GM23338 (cell line): Measurements from ENCODE around the gene CPNE4. TPM values are rescaled to one million over a fixed set of nuclear protein-coding genes. Genes with fewer than 3 reads are reported as not detected.

Source experiments
- ATAC-seq: fragments of 200-7000 bp; cut with Tn5 transposase; 3 replicates; pipeline ENCODE4 v1.9.1; 2020
- DNase-seq: peaks from one replicate; pipeline ENCODE4 v3.0.0-alpha.2; 2015; ENCODE audit warnings: low spot score
- H2AFZ ChIP-seq: fragments of 200-600 bp; sonication (generic); 2 replicates; pipeline ENCODE4 v1.8.0; 2016; ENCODE audit warnings: antibody characterized with exemption, mild to moderate bottlenecking, moderate library complexity
- H3F3A ChIP-seq: fragments of 200-600 bp; sonication (generic); replicated peaks from 2 replicates; pipeline ENCODE4 v1.8.0; 2017; ENCODE audit warnings: antibody characterized with exemption, mixed run types, low read depth
- H3K27ac ChIP-seq: fragments of 200-600 bp; sonication (generic); 2 replicates; pipeline ENCODE4 v1.6.1; 2016; ENCODE audit warnings: low read depth
- H3K27me3 ChIP-seq: fragments of 200-600 bp; sonication (generic); 2 replicates; pipeline ENCODE4 v1.8.0; 2016; ENCODE audit warnings: mild to moderate bottlenecking, mixed run types, moderate library complexity; ENCODE audit not compliant: insufficient read depth
- H3K36me3 ChIP-seq: fragments of 200-600 bp; sonication (generic); 2 replicates; pipeline ENCODE4 v1.8.0; 2016; ENCODE audit warnings: mild to moderate bottlenecking; ENCODE audit not compliant: insufficient read depth
- H3K4me1 ChIP-seq: fragments of 200-600 bp; sonication (generic); 2 replicates; pipeline ENCODE4 v1.8.0; 2016; ENCODE audit warnings: mild to moderate bottlenecking, moderate library complexity; ENCODE audit not compliant: insufficient read depth
- H3K4me2 ChIP-seq: fragments of 200-600 bp; sonication (generic); 2 replicates; pipeline ENCODE4 v1.7.1; 2017; ENCODE audit warnings: mixed run types
- H3K4me3 ChIP-seq: fragments of 200-600 bp; sonication (generic); 2 replicates; pipeline ENCODE4 v1.6.1; 2016; ENCODE audit warnings: mixed run types
- H3K79me2 ChIP-seq: fragments of 200-600 bp; sonication (generic); replicated peaks from 2 replicates; pipeline ENCODE4 v1.8.0; 2017; ENCODE audit warnings: mild to moderate bottlenecking; ENCODE audit not compliant: insufficient read depth
- H3K9me2 ChIP-seq: fragments of 200-600 bp; sonication (generic); 2 replicates; pipeline ENCODE4 v1.8.0; 2017; ENCODE audit not compliant: insufficient read depth
- H4K20me1 ChIP-seq: fragments of 200-600 bp; sonication (generic); replicated peaks from 2 replicates; pipeline ENCODE4 v1.8.0; 2017; ENCODE audit warnings: mild to moderate bottlenecking; ENCODE audit not compliant: insufficient read depth
- H3K27ac Mint-ChIP-seq: 2 replicates; pipeline ENCODE4 v1.8.0; 2020; ENCODE audit warnings: inconsistent platforms, mild to moderate bottlenecking, moderate library complexity, mixed read lengths
- H3K27me3 Mint-ChIP-seq: 3 replicates; pipeline ENCODE4 v1.8.0; 2022; ENCODE audit warnings: low read depth, mild to moderate bottlenecking, moderate library complexity, mixed read lengths, inconsistent platforms; ENCODE audit not compliant: insufficient read depth, poor library complexity
- H3K36me3 Mint-ChIP-seq: 3 replicates; pipeline ENCODE4 v1.8.0; 2021; ENCODE audit warnings: low read depth, mild to moderate bottlenecking, inconsistent platforms, moderate library complexity, mixed read lengths
- H3K4me1 Mint-ChIP-seq: 3 replicates; pipeline ENCODE4 v1.8.0; 2020; ENCODE audit warnings: mild to moderate bottlenecking, inconsistent platforms, mixed read lengths
- H3K4me3 Mint-ChIP-seq: 3 replicates; pipeline ENCODE4 v1.8.0; 2021; ENCODE audit warnings: moderate library complexity, mild to moderate bottlenecking, inconsistent platforms, mixed read lengths
- H3K9me3 Mint-ChIP-seq: 3 replicates; pipeline ENCODE4 v1.8.0; 2020; ENCODE audit warnings: moderate library complexity, mild to moderate bottlenecking, inconsistent platforms, mixed read lengths
- CREB1 ChIP-seq: fragments of 250-450 bp; sonication (Bioruptor Pico); IDR thresholded peaks from 2 replicates; pipeline ENCODE4 v1.5.0; 2020; ENCODE audit warnings: low read depth, mild to moderate bottlenecking, moderate library complexity
- EZH2 ChIP-seq: fragments of 200-600 bp; sonication (generic); IDR thresholded peaks from one replicate; pipeline ENCODE4 v1.8.0; 2017; ENCODE audit warnings: antibody characterized with exemption, mild to moderate bottlenecking, low read depth; ENCODE audit not compliant: unreplicated experiment
- EZH2phosphoT487 ChIP-seq: fragments of 200-600 bp; sonication (generic); IDR thresholded peaks from one replicate; pipeline ENCODE4 v1.8.1; 2018; ENCODE audit warnings: antibody characterized with exemption; ENCODE audit not compliant: unreplicated experiment
- JUNB ChIP-seq: IDR thresholded peaks from one replicate; pipeline ENCODE4 v1.6.1; 2016; ENCODE audit warnings: antibody characterized with exemption; ENCODE audit not compliant: unreplicated experiment
- NANOG ChIP-seq: IDR thresholded peaks from 2 replicates; pipeline ENCODE4 v1.6.1; 2016; ENCODE audit warnings: antibody characterized with exemption, borderline replicate concordance
- POLR2AphosphoS5 ChIP-seq: IDR thresholded peaks from 2 replicates; pipeline ENCODE4 v1.6.1; 2016; ENCODE audit warnings: antibody characterized with exemption, low read depth
- STAT1 ChIP-seq: IDR thresholded peaks from one replicate; pipeline ENCODE4 v1.6.1; 2016; ENCODE audit warnings: antibody characterized with exemption; ENCODE audit not compliant: unreplicated experiment
- ZNF114 ChIP-seq: fragments of 250-450 bp; sonication (Bioruptor Pico); IDR thresholded peaks from 2 replicates; pipeline ENCODE4 v1.5.0; 2020; ENCODE audit warnings: mild to moderate bottlenecking, moderate library complexity
- ZNF331 ChIP-seq: fragments of 250-450 bp; sonication (Bioruptor Pico); IDR thresholded peaks from 2 replicates; pipeline ENCODE4 v1.5.0; 2020; ENCODE audit warnings: low read depth, mild to moderate bottlenecking, moderate library complexity
- polyA plus RNA-seq: library from polyadenylated mRNA; unstranded; fragments of >200 nt; fragmentation: Nextera tagmentation; extraction: Ambion mirVana; gene quantifications from 2 replicates; pipeline ENCODE4 v1.2.1, GENCODE V29; 2016
- total RNA-seq: library from RNA; depleted of rRNA; stranded (reverse); fragments of >200 nt; shearing (Covaris generic); gene quantifications from 2 replicates; pipeline ENCODE4 v1.2.3, GENCODE V29; 2014
- TF ChIP-seq, protein P1 (sequence below): IDR thresholded peaks from 2 replicates; pipeline ENCODE4 v1.6.1; 2016; ENCODE audit warnings: antibody characterized with exemption
- TF ChIP-seq, protein P2 (sequence below), 2 experiments: fragments of 200-600 bp in 1 of 2; sonication (generic) in 1 of 2; conservative IDR thresholded peaks; 2 replicates each; pipeline versions ENCODE4 v1.5.1 to v1.6.1; 2016 to 2017; ENCODE audit warnings: antibody characterized with exemption in 2 of 2, low read depth in 2 of 2, mild to moderate bottlenecking in 2 of 2, moderate library complexity in 1 of 2
- TF ChIP-seq, protein P3 (sequence below): fragments of 250-450 bp; sonication (Bioruptor Pico); IDR thresholded peaks from 2 replicates; pipeline ENCODE4 v1.5.0; 2020; ENCODE audit warnings: mild to moderate bottlenecking, moderate library complexity
- TF ChIP-seq, protein P4 (sequence below): IDR thresholded peaks from one replicate; pipeline ENCODE4 v1.6.1; 2018; ENCODE audit warnings: antibody characterized with exemption; ENCODE audit not compliant: unreplicated experiment

The CPNE4 gene
- total and polyA plus RNA-seq, 2 experiments from 2014 or later: 2.0 to 6.5 TPM

DNA sequence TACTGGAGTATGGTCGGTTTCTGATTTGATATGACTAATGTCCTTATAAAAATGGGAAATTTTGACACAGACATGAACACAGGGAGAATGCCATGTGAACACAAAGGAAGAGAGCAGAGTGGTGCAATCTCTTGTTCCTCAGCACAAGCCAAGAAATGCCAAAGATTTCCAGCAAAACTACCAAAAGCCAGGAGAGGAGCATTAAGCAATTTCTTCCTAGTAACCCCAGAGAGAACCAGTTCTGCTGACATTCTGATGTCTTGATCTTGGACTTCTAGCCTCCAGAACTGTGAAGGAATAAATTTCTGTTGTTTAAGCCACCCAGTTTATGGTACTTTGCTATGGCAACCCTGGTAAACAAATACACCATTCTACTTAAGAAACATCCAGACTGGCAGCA is 304.2 kb downstream of the CPNE4 start:
- Mint-ChIP-seq H3K4me3 (no peak overlapping the region), H3K27ac (no peak overlapping the region)

More for the DNA sequence above, 304.2 kb downstream of the CPNE4 start:
- H3K4me3 ChIP-seq: no peak overlapping the region
- no peaks in the 10 kb centered on the region for H4K20me1 ChIP-seq
- no peak overlapping the region for H3K27ac ChIP-seq
- no peaks in the 10 kb centered on the region; the same call in 2 of the 3 replicates for H3K4me1 Mint-ChIP-seq
- no peak for ATAC-seq
- no peaks in the 10 kb centered on the region for H3K36me3 Mint-ChIP-seq
- TF ChIP-seq, protein P1, sequence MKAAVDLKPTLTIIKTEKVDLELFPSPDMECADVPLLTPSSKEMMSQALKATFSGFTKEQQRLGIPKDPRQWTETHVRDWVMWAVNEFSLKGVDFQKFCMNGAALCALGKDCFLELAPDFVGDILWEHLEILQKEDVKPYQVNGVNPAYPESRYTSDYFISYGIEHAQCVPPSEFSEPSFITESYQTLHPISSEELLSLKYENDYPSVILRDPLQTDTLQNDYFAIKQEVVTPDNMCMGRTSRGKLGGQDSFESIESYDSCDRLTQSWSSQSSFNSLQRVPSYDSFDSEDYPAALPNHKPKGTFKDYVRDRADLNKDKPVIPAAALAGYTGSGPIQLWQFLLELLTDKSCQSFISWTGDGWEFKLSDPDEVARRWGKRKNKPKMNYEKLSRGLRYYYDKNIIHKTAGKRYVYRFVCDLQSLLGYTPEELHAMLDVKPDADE: no peak
- no peak for TF ChIP-seq STAT1
- TF ChIP-seq, protein P2, sequence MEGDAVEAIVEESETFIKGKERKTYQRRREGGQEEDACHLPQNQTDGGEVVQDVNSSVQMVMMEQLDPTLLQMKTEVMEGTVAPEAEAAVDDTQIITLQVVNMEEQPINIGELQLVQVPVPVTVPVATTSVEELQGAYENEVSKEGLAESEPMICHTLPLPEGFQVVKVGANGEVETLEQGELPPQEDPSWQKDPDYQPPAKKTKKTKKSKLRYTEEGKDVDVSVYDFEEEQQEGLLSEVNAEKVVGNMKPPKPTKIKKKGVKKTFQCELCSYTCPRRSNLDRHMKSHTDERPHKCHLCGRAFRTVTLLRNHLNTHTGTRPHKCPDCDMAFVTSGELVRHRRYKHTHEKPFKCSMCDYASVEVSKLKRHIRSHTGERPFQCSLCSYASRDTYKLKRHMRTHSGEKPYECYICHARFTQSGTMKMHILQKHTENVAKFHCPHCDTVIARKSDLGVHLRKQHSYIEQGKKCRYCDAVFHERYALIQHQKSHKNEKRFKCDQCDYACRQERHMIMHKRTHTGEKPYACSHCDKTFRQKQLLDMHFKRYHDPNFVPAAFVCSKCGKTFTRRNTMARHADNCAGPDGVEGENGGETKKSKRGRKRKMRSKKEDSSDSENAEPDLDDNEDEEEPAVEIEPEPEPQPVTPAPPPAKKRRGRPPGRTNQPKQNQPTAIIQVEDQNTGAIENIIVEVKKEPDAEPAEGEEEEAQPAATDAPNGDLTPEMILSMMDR (conservative IDR thresholded peaks at IDR 0.05; ENCODE audit: low read depth in 2 of 2): no peak
- no peak for TF ChIP-seq EZH2phosphoT487
- TF ChIP-seq ZNF331 (CRISPR knock-in tag): no peak
- no peak for TF ChIP-seq NANOG
- TF ChIP-seq, protein P3, sequence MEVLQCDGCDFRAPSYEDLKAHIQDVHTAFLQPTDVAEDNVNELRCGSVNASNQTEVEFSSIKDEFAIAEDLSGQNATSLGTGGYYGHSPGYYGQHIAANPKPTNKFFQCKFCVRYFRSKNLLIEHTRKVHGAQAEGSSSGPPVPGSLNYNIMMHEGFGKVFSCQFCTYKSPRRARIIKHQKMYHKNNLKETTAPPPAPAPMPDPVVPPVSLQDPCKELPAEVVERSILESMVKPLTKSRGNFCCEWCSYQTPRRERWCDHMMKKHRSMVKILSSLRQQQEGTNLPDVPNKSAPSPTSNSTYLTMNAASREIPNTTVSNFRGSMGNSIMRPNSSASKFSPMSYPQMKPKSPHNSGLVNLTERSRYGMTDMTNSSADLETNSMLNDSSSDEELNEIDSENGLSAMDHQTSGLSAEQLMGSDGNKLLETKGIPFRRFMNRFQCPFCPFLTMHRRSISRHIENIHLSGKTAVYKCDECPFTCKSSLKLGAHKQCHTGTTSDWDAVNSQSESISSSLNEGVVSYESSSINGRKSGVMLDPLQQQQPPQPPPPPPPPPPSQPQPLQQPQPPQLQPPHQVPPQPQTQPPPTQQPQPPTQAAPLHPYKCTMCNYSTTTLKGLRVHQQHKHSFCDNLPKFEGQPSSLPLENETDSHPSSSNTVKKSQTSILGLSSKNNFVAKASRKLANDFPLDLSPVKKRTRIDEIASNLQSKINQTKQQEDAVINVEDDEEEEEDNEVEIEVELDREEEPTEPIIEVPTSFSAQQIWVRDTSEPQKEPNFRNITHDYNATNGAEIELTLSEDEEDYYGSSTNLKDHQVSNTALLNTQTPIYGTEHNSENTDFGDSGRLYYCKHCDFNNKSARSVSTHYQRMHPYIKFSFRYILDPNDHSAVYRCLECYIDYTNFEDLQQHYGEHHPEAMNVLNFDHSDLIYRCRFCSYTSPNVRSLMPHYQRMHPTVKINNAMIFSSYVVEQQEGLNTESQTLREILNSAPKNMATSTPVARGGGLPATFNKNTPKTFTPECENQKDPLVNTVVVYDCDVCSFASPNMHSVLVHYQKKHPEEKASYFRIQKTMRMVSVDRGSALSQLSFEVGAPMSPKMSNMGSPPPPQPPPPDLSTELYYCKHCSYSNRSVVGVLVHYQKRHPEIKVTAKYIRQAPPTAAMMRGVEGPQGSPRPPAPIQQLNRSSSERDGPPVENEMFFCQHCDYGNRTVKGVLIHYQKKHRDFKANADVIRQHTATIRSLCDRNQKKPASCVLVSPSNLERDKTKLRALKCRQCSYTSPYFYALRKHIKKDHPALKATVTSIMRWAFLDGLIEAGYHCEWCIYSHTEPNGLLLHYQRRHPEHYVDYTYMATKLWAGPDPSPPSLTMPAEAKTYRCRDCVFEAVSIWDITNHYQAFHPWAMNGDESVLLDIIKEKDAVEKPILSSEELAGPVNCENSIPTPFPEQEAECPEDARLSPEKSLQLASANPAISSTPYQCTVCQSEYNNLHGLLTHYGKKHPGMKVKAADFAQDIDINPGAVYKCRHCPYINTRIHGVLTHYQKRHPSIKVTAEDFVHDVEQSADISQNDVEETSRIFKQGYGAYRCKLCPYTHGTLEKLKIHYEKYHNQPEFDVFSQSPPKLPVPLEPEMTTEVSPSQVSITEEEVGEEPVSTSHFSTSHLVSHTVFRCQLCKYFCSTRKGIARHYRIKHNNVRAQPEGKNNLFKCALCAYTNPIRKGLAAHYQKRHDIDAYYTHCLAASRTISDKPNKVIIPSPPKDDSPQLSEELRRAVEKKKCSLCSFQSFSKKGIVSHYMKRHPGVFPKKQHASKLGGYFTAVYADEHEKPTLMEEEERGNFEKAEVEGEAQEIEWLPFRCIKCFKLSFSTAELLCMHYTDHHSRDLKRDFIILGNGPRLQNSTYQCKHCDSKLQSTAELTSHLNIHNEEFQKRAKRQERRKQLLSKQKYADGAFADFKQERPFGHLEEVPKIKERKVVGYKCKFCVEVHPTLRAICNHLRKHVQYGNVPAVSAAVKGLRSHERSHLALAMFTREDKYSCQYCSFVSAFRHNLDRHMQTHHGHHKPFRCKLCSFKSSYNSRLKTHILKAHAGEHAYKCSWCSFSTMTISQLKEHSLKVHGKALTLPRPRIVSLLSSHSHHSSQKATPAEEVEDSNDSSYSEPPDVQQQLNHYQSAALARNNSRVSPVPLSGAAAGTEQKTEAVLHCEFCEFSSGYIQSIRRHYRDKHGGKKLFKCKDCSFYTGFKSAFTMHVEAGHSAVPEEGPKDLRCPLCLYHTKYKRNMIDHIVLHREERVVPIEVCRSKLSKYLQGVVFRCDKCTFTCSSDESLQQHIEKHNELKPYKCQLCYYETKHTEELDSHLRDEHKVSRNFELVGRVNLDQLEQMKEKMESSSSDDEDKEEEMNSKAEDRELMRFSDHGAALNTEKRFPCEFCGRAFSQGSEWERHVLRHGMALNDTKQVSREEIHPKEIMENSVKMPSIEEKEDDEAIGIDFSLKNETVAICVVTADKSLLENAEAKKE (CRISPR knock-in tag): no peak
- TF ChIP-seq ZNF114 (CRISPR knock-in tag): no peak
- TF ChIP-seq, protein P4, sequence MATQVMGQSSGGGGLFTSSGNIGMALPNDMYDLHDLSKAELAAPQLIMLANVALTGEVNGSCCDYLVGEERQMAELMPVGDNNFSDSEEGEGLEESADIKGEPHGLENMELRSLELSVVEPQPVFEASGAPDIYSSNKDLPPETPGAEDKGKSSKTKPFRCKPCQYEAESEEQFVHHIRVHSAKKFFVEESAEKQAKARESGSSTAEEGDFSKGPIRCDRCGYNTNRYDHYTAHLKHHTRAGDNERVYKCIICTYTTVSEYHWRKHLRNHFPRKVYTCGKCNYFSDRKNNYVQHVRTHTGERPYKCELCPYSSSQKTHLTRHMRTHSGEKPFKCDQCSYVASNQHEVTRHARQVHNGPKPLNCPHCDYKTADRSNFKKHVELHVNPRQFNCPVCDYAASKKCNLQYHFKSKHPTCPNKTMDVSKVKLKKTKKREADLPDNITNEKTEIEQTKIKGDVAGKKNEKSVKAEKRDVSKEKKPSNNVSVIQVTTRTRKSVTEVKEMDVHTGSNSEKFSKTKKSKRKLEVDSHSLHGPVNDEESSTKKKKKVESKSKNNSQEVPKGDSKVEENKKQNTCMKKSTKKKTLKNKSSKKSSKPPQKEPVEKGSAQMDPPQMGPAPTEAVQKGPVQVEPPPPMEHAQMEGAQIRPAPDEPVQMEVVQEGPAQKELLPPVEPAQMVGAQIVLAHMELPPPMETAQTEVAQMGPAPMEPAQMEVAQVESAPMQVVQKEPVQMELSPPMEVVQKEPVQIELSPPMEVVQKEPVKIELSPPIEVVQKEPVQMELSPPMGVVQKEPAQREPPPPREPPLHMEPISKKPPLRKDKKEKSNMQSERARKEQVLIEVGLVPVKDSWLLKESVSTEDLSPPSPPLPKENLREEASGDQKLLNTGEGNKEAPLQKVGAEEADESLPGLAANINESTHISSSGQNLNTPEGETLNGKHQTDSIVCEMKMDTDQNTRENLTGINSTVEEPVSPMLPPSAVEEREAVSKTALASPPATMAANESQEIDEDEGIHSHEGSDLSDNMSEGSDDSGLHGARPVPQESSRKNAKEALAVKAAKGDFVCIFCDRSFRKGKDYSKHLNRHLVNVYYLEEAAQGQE: no peak
- TF ChIP-seq JUNB: no peak
- no peak for TF ChIP-seq POLR2AphosphoS5
- no peak for TF ChIP-seq EZH2
- no peak for TF ChIP-seq CREB1 (CRISPR knock-in tag)
- no peaks in the 10 kb centered on the region for H3K4me1 ChIP-seq
- no peak overlapping the region for H3K4me2 ChIP-seq
- no peaks in the 10 kb centered on the region for H3K27me3 Mint-ChIP-seq
- DNase-seq: no peak
- no peaks in the 10 kb centered on the region for H3K36me3 ChIP-seq
- H3F3A ChIP-seq: no peaks in the 10 kb centered on the region
- H3K79me2 ChIP-seq: no peaks in the 10 kb centered on the region
- H3K9me3 Mint-ChIP-seq: no peaks in the 10 kb centered on the region
- peak overlapping the region; percentile 52; the same call in 1 of the 2 replicates for H2AFZ ChIP-seq
- peaks cover 6% of the 10 kb centered on the region; the same call in 1 of the 2 replicates for H3K9me2 ChIP-seq
- no peaks in the 10 kb centered on the region for H3K27me3 ChIP-seq
